Natural killer cell (primary cell): Measurements from ENCODE around the gene UNCX. TPM values are rescaled to one million over a fixed set of nuclear protein-coding genes. Genes with fewer than 3 reads are reported as not detected.

Experiments
- ATAC-seq, 3 donors: fragments of 150-1000 bp in 2 of 3; fragments of 200-7000 bp in 1 of 3; cut with Tn5 transposase; 1 replicate in 1 of 3; 2 replicates in 2 of 3; pipeline ENCODE4 v1.10.0; 2021; ENCODE audit warnings: mild to moderate bottlenecking in 2 of 3, moderate library complexity in 2 of 3
- DNase-seq, 2 donors: peaks; one replicate each; pipeline versions ENCODE4 v3.0.0 to v3.0.0-alpha.2; 2013 to 2021; ENCODE audit warnings: mixed read lengths in 1 of 2
- H3K27ac ChIP-seq: one replicate; pipeline ENCODE4 v1.5.1; 2013; ENCODE audit warnings: mild to moderate bottlenecking, low read length
- H3K27me3 ChIP-seq: one replicate; pipeline ENCODE4 v1.6.1; 2013; ENCODE audit warnings: low read length; ENCODE audit not compliant: control insufficient read depth, insufficient read depth
- H3K36me3 ChIP-seq: one replicate; pipeline ENCODE4 v1.6.1; 2013; ENCODE audit warnings: low read length; ENCODE audit not compliant: control insufficient read depth, insufficient read depth
- H3K4me1 ChIP-seq: one replicate; pipeline ENCODE4 v1.6.1; 2013; ENCODE audit warnings: low read length; ENCODE audit not compliant: control insufficient read depth, insufficient read depth
- H3K4me3 ChIP-seq: one replicate; pipeline ENCODE4 v1.5.1; 2013; ENCODE audit warnings: low read length
- H3K9me3 ChIP-seq: one replicate; pipeline ENCODE4 v1.6.1; 2013; ENCODE audit warnings: low read length; ENCODE audit not compliant: control insufficient read depth, insufficient read depth
- H3K27ac Mint-ChIP-seq, 2 donors: one replicate each; pipeline ENCODE4 v1.8.0; 2022; ENCODE audit warnings: mild to moderate bottlenecking in 2 of 2, mixed read lengths in 2 of 2, moderate library complexity in 1 of 2
- H3K27me3 Mint-ChIP-seq, 2 donors: one replicate each; pipeline ENCODE4 v1.8.0; 2022; ENCODE audit warnings: low read depth in 2 of 2, mixed read lengths in 2 of 2
- H3K36me3 Mint-ChIP-seq: one replicate; pipeline ENCODE4 v1.8.0; 2022; ENCODE audit warnings: mixed read lengths
- H3K4me1 Mint-ChIP-seq, 2 donors: one replicate each; pipeline ENCODE4 v1.8.0; 2022; ENCODE audit warnings: mixed read lengths in 2 of 2
- H3K4me3 Mint-ChIP-seq: one replicate; pipeline ENCODE4 v1.8.0; 2022; ENCODE audit warnings: mild to moderate bottlenecking, moderate library complexity, mixed read lengths
- H3K9me3 Mint-ChIP-seq, 2 donors: one replicate each; pipeline ENCODE4 v1.8.0; 2022; ENCODE audit warnings: mixed read lengths in 2 of 2
- CTCF ChIP-seq: fragments of 200-600 bp; IDR thresholded peaks from one replicate; pipeline ENCODE4 v1.8.0; 2022; ENCODE audit warnings: antibody characterized with exemption
- WGBS: methylation state at CpG from one replicate; pipeline ENCODE4 v1.1.7; 2013; ENCODE audit warnings: missing lambda C conversion rate; ENCODE audit not compliant: insufficient coverage; 5-methylcytosine and 5-hydroxymethylcytosine counted together
- intact Hi-C: fragments of 100-400 bp; cut with micrococcal nuclease; formaldehyde crosslinking; loops from one replicate; pipeline ENCODE4 v1.14.2; 2022
- total RNA-seq, 4 donors: library from RNA; stranded (reverse); fragments of 120-200 nt in 1 of 4; gene quantifications; one replicate each; pipeline versions ENCODE4 v1.2.3 to v1.2.4, GENCODE V29; 2013 to 2022

The UNCX gene
- total RNA-seq, 3 donors from 2014 or later (not counting 1 experiment from before 2014, with no cell fraction given): not detected

GRCh38 chr7:1256621-1257020 lies 23.9 kb downstream of the UNCX start:
- no peaks in the 10 kb centered on the region for H3K36me3 Mint-ChIP-seq
- no peak overlapping the region for H3K4me3 Mint-ChIP-seq
- DNase-seq (no peak), ATAC-seq (no peak)
- Histone ChIP-seq H3K4me1 (no peaks in the 10 kb centered on the region), H3K36me3 (no peaks in the 10 kb centered on the region), H3K27ac (no peak overlapping the region), H3K9me3 (no peaks in the 10 kb centered on the region), H3K4me3 (no peak overlapping the region), H3K27me3 (peaks cover 3% of the 10 kb centered on the region)
- H3K4me1 Mint-ChIP-seq: no peaks in the 10 kb centered on the region
- no peaks in the 10 kb centered on the region for H3K9me3 Mint-ChIP-seq
- WGBS: 88% methylated on average over 11 of the region's 11 CpGs
- peaks cover 12 to 13% of the 10 kb centered on the region in 2 donors for H3K27me3 Mint-ChIP-seq
- TF ChIP-seq CTCF: no peak
- no peak overlapping the region for H3K27ac Mint-ChIP-seq
- intact Hi-C loops: no loop called here

GRCh38 chr7:1257221-1257620 lies 24.5 kb downstream of the UNCX start:
- H3K27ac ChIP-seq: no peak overlapping the region
- intact Hi-C loops: no loop called here
- DNase-seq: no peak
- no peaks in the 10 kb centered on the region for H3K36me3 ChIP-seq
- Mint-ChIP-seq H3K4me3 (no peak overlapping the region), H3K27me3 (peaks cover 12 to 13% of the 10 kb centered on the region in 2 donors), H3K27ac (no peak overlapping the region), H3K4me1 (no peaks in the 10 kb centered on the region), H3K9me3 (no peaks in the 10 kb centered on the region), H3K36me3 (no peaks in the 10 kb centered on the region)
- ATAC-seq: no peak
- TF ChIP-seq CTCF: no peak
- peaks cover 3% of the 10 kb centered on the region for H3K27me3 ChIP-seq
- H3K4me1 ChIP-seq: no peaks in the 10 kb centered on the region
- WGBS: 62% methylated on average over 12 of the region's 12 CpGs
- no peak overlapping the region for H3K4me3 ChIP-seq
- H3K9me3 ChIP-seq: no peaks in the 10 kb centered on the region

GRCh38 chr7:1257863-1258262 lies 25.2 kb downstream of the UNCX start:
- Mint-ChIP-seq H3K4me3 (no peak overlapping the region), H3K9me3 (no peaks in the 10 kb centered on the region), H3K4me1 (no peaks in the 10 kb centered on the region), H3K27me3 (peaks cover 12 to 13% of the 10 kb centered on the region in 2 donors), H3K27ac (no peak overlapping the region), H3K36me3 (no peaks in the 10 kb centered on the region)
- 70% methylated on average over 13 of the region's 13 CpGs for WGBS
- no peak for DNase-seq
- TF ChIP-seq CTCF: no peak
- Histone ChIP-seq H3K36me3 (no peaks in the 10 kb centered on the region), H3K27ac (no peak overlapping the region), H3K4me1 (no peaks in the 10 kb centered on the region), H3K4me3 (no peak overlapping the region), H3K27me3 (no peaks in the 10 kb centered on the region), H3K9me3 (no peaks in the 10 kb centered on the region)
- no peak for ATAC-seq
- intact Hi-C loops: no loop called here

- no peak for ATAC-seq
- TF ChIP-seq CTCF: no peak
Observed at GRCh38 chr7:1259621-1260243, 27.1 kb downstream of the UNCX start.

More at GRCh38 chr7:1259621-1260243, 27.1 kb downstream of the UNCX start:
- H3K27me3 Mint-ChIP-seq: peaks cover 2 to 16% of the 10 kb centered on the region in 2 donors
- Histone ChIP-seq H3K9me3 (no peaks in the 10 kb centered on the region), H3K27me3 (no peaks in the 10 kb centered on the region), H3K36me3 (no peaks in the 10 kb centered on the region), H3K27ac (no peak overlapping the region), H3K4me1 (no peaks in the 10 kb centered on the region), H3K4me3 (no peak overlapping the region)
- H3K36me3 Mint-ChIP-seq: no peaks in the 10 kb centered on the region
- no peaks in the 10 kb centered on the region for H3K9me3 Mint-ChIP-seq
- no peaks in the 10 kb centered on the region for H3K4me1 Mint-ChIP-seq
- 80% methylated on average over 21 of the region's 21 CpGs for WGBS
- no peak for DNase-seq
- H3K4me3 Mint-ChIP-seq: no peak overlapping the region
- no peak overlapping the region for H3K27ac Mint-ChIP-seq
- intact Hi-C loops: no loop called here
